HFFc6 (cell line): ENCODE data around the gene ESPN. TPM values are rescaled to one million over a fixed set of nuclear protein-coding genes. Genes with fewer than 3 reads are reported as not detected.

Experiments
- DNase-seq: peaks from one replicate; pipeline ENCODE4 v3.0.0-alpha.2; 2018
- H3K27ac Mint-ChIP-seq: 2 replicates; pipeline ENCODE4 v1.8.0; 2020; ENCODE audit warnings: mild to moderate bottlenecking, mixed read lengths
- H3K27me3 Mint-ChIP-seq: 2 replicates; pipeline ENCODE4 v1.8.0; 2021; ENCODE audit warnings: mild to moderate bottlenecking, moderate library complexity, mixed read lengths; ENCODE audit not compliant: insufficient read depth
- H3K36me3 Mint-ChIP-seq: 2 replicates; pipeline ENCODE4 v1.8.0; 2021; ENCODE audit warnings: low read depth, mixed read lengths
- H3K4me1 Mint-ChIP-seq: 2 replicates; pipeline ENCODE4 v1.8.0; 2020; ENCODE audit warnings: low read depth, mixed read lengths
- H3K4me3 Mint-ChIP-seq: 2 replicates; pipeline ENCODE4 v1.8.0; 2020; ENCODE audit warnings: mild to moderate bottlenecking, moderate library complexity, mixed read lengths
- H3K9me3 Mint-ChIP-seq: 2 replicates; pipeline ENCODE4 v1.8.0; 2020; ENCODE audit warnings: mild to moderate bottlenecking, mixed read lengths
- total RNA-seq, 6 experiments: library from RNA; stranded (reverse); fragmentation: NEBNext Ultra II Directional; extraction: Animal tissue kit (Norgen Biotek cat#: 25700); gene quantifications; 2 replicates in 1 of 6; 3 replicates in 5 of 6; pipeline ENCODE4 v1.2.3, GENCODE V29; 2021
- TF ChIP-seq, protein P1 (sequence below): fragments of 200-600 bp; sonication (generic); IDR thresholded peaks from 2 replicates; pipeline ENCODE4 v1.5.0; 2021; ENCODE audit warnings: antibody characterized with exemption, mild to moderate bottlenecking

Gene ESPN
- total RNA-seq, 6 experiments from 2014 or later, result not detected

DNA sequence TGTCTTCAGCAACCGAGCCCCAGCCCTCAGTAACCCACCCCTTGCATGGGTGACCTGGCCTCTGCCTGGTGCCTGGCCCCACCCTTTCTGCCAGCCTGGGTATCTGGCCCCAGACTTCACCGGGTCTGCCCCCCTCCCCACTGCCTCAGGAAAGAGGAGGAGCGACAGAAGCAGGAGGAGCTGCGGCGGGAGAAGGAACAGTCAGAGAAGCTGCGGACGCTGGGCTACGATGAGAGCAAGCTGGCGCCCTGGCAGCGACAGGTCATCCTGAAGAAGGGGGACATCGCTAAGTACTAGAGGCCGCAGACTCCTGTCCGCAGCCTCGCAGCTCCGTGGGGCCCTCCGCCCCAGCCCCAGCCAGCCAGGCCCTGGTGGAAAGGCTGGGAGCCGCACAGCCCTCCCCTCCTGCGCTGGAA is 35.3 kb downstream of the ESPN start:
- TF ChIP-seq, protein P1, sequence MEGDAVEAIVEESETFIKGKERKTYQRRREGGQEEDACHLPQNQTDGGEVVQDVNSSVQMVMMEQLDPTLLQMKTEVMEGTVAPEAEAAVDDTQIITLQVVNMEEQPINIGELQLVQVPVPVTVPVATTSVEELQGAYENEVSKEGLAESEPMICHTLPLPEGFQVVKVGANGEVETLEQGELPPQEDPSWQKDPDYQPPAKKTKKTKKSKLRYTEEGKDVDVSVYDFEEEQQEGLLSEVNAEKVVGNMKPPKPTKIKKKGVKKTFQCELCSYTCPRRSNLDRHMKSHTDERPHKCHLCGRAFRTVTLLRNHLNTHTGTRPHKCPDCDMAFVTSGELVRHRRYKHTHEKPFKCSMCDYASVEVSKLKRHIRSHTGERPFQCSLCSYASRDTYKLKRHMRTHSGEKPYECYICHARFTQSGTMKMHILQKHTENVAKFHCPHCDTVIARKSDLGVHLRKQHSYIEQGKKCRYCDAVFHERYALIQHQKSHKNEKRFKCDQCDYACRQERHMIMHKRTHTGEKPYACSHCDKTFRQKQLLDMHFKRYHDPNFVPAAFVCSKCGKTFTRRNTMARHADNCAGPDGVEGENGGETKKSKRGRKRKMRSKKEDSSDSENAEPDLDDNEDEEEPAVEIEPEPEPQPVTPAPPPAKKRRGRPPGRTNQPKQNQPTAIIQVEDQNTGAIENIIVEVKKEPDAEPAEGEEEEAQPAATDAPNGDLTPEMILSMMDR, result no peak
- no peak overlapping the region for H3K27ac Mint-ChIP-seq
- no peaks in the 10 kb centered on the region for H3K9me3 Mint-ChIP-seq
- DNase-seq, result no peak
- H3K36me3 Mint-ChIP-seq, result peaks cover 7% of the 10 kb centered on the region
- H3K4me3 Mint-ChIP-seq, result no peak overlapping the region
- no peaks in the 10 kb centered on the region for H3K4me1 Mint-ChIP-seq
- H3K27me3 Mint-ChIP-seq, result peaks cover 33% of the 10 kb centered on the region

DNA sequence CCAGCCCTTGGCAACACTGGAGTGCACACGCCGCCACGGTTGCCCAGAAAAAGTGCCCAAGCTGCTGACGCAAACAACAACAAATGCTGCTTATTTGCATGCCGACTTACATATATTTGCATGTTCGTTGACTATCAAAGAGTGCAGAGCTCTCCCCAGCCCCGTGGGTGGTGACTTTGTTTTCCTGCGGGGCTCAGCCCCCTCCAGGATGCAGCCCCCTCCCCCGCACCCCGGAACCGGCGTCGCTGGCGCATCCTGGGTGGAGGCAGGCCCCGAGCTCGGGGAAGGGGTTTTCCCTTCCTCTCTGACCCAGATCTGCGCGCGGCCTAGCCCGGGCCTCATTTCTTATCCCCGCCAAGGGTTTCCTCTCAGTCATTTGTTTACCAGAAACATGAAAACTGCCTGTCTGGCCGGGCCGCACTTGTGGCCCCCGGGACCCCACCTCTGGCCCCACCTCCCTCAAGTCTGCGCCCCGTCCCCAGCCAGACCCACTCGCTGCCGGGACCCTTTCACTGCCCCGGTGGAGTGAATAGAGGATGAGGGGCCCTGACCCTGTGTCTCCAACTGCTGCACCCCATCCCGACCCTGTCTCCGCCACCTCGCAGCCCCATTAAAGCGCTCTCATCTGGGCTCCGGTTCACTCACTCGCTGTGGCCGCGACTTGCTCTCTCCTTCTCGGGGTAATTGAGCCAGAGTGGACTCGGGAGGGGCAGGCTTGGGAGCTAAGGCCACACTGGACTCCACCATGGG is 35.9 kb downstream of the ESPN start:
- Mint-ChIP-seq H3K27ac (no peak overlapping the region), H3K27me3 (peaks cover 33% of the 10 kb centered on the region), H3K4me3 (no peak overlapping the region), H3K9me3 (no peaks in the 10 kb centered on the region), H3K4me1 (no peaks in the 10 kb centered on the region), H3K36me3 (peaks cover 7% of the 10 kb centered on the region)
- DNase-seq, result no peak
- TF ChIP-seq, protein P1, result no peak

DNA sequence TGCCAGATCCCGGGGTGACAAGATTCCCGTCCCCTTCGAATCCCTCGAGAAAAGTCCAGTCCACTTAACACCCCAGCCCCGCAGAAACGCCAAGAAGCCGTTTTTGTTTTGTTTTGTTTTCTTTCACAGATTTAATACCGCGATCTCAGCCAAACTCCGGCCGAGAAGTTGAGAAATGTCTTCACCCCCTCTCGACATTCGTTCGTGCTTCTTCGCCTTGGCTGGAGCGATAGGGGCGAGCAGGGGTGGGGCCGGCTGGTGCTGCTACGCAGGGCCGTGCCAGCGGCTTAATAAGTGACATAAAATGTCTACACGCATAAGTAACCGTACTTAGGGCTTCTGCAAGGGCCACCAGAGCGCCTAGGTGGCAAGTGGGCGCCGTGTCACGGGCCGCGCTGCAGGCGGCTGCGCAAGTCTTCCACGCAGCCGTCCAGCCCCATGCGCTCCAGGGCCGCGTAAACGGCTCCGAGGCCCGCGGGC is 36.5 kb downstream of the ESPN start:
- TF ChIP-seq, protein P1, result no peak
- Mint-ChIP-seq H3K4me3 (no peak overlapping the region), H3K27me3 (peaks cover 31% of the 10 kb centered on the region), H3K27ac (no peak overlapping the region), H3K9me3 (no peaks in the 10 kb centered on the region), H3K4me1 (no peaks in the 10 kb centered on the region), H3K36me3 (peaks cover 7% of the 10 kb centered on the region)
- no peak for DNase-seq

DNA sequence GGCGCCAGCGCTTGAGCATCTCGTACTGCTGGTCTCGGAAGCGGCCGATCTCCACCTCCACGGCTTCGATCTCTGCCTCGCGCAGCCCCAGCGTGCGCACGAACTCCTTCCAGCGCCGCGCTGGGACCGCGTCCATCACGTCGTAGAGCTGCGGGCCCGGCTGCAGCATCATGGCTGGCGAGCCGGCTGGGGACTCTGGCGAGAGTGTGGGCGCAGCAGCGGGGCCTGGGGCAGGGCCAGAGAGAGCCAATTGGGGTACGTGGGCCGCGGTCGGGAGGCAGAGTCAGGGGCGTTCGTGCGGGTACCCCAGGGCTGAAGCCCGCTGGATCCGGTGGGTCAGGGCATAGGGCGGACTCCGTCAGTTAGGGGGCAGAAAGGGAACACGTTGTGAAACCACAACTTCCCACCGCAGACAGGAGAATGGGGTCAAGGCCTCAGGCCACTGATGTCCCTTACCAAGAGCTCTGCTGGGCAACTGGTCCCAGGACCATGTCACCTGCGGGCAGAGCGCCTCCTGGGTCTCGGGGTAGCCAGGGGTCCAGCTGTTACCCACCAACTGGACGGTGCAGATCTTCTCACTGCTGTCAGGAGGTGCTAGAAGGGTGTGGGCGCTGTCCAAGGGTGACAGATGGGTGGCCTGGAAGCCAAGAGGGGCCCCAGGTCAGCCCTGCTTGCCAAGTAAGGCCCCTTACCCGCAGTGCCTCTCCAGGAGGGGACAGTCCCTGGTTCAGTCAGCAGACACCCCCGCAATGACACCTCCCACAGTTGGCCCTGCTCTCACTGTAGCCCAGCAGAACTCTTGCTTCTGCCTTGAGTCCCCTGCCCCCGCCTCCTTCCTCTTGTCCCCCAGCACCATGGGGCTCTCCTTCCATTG is 37.2 kb downstream of the ESPN start:
- peaks cover 24% of the 10 kb centered on the region for H3K27me3 Mint-ChIP-seq
- H3K9me3 Mint-ChIP-seq, result no peaks in the 10 kb centered on the region
- TF ChIP-seq, protein P1, result no peak
- no peak overlapping the region for H3K4me3 Mint-ChIP-seq
- no peaks in the 10 kb centered on the region for H3K4me1 Mint-ChIP-seq
- DNase-seq, result no peak
- peaks cover 7% of the 10 kb centered on the region for H3K36me3 Mint-ChIP-seq
- no peak overlapping the region for H3K27ac Mint-ChIP-seq

DNA sequence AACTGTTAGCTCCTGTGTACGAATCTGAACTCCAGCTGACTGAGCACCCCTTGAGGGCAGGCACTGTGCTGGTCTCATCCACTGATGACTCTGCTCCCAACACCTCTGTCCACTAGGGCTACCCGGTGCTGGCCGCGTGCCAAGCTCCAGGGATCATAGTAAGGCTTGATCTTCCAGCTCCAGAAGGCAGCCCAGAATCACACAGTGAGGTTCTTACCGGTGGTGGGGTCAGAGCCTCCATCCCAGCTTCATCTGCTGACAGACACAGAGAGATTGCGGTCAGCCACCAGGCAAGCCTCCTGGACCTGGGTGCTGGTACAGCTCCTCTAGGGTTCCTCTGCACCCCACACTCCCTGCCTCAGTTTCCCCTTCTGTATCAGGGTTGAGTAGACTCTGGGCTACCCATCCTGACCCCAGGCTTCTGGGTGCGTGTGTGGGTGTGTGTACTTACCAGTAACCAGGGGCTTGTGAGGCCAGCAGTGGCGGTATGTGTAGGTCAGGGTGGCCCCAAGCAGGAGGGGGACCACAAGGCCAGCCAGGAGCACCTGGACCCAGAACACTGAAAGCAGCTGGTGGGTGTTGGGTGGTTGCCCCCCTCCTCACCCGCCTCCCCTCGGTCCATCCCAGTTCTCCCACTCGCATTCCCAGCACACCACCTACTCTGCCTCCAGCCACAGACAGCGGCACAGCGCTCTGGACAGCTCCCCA is 38.0 kb downstream of the ESPN start:
- DNase-seq, result no peak
- TF ChIP-seq, protein P1, result no peak
- Mint-ChIP-seq H3K27me3 (peaks cover 18% of the 10 kb centered on the region), H3K4me3 (no peak overlapping the region), H3K27ac (no peak overlapping the region), H3K4me1 (no peaks in the 10 kb centered on the region), H3K36me3 (peaks cover 7% of the 10 kb centered on the region), H3K9me3 (no peaks in the 10 kb centered on the region)
